ENCODE measurements around the gene RNF130. TPM values are rescaled to one million over a fixed set of nuclear protein-coding genes. Genes with fewer than 3 reads are reported as not detected.
"Not testable (repeated sequence)": the region's sequence is repeated elsewhere in the genome, so short reads cannot be mapped to it uniquely, and the experiment has no call there.

The RNF130 gene
- total and polyA plus RNA-seq, 7 experiments from 2014 or later, result 3.6 to 76.3 (median 21.0) TPM

GRCh38 chr5:179994583-179995323 lies 76.8 kb downstream of the RNF130 start:
- POLR2A ChIA-PET, result no interaction called here
- no peak overlapping the region for H3K27ac Mint-ChIP-seq

DNA sequence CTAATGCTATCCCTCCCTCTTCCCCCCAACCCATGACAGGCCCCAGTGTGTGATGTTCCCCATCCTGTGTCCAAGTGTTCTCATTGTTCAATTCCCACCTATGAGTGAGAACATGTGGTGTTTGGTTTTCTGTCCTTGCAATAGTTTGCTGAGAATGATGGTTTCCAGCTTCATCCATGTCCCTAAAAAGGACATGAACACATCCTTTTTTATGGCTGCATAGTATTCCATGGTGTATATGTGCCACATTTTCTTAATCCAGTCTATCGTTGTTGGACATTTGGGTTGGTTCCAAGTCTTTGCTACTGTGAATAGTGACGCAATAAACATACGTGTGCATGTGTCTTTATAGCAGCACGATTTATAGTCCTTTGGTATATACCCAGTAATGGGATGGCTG lies 78.7 kb downstream of the RNF130 start:
- ATAC-seq; H3K27ac ChIP-seq (ENCODE audit: low read depth, low read length); H3K27ac Mint-ChIP-seq; H3K9me3 ChIP-seq (ENCODE audit: control insufficient read depth in 2 of 3, low read length in 3 of 3); H3K27me3 ChIP-seq (ENCODE audit: control insufficient read depth in 2 of 2, insufficient read depth in 2 of 2, low read length in 2 of 2); DNase-seq; H3K4me3 ChIP-seq (ENCODE audit: low read length); intact Hi-C loops (cut with micrococcal nuclease); H3K4me1 Mint-ChIP-seq; POLR2A ChIA-PET; H3K36me3 ChIP-seq (ENCODE audit: control insufficient read depth in 2 of 3, insufficient read depth in 3 of 3, low read length in 3 of 3); H3K4me3 Mint-ChIP-seq; H3K4me1 ChIP-seq (ENCODE audit: control insufficient read depth in 2 of 2, insufficient read depth in 2 of 2, low read length in 2 of 2); H3K27me3 Mint-ChIP-seq; CTCF ChIA-PET: not testable (repeated sequence)
- Mint-ChIP-seq H3K36me3 (peaks cover 0 to 15% (median 10%) of the 10 kb centered on the region in 5 donors), H3K9me3 (peaks cover 0 to 26% (median 9%) of the 10 kb centered on the region in 11 donors)

More at GRCh38 chr5:179994583-179995323, 76.8 kb downstream of the RNF130 start:
- Mint-ChIP-seq H3K36me3 (peaks cover under 1 to 11% (median 6%) of the 10 kb centered on the region in 5 donors), H3K4me1 (no peaks in the 10 kb centered on the region), H3K4me3 (no peak overlapping the region), H3K27me3 (no peaks in the 10 kb centered on the region), H3K9me3 (peaks cover 0 to 33% (median 11%) of the 10 kb centered on the region in 11 donors)
- no peaks in the 10 kb centered on the region for H3K4me1 ChIP-seq (ENCODE audit: control insufficient read depth in 2 of 2, insufficient read depth in 2 of 2, low read length in 2 of 2)
- H3K36me3 ChIP-seq (ENCODE audit: control insufficient read depth in 2 of 3, insufficient read depth in 3 of 3, low read length in 3 of 3), result no peaks in the 10 kb centered on the region
- H3K27ac ChIP-seq (ENCODE audit: low read depth, low read length), result no peak overlapping the region
- no peak for DNase-seq
- H3K4me3 ChIP-seq (ENCODE audit: low read length), result no peak overlapping the region
- intact Hi-C loops (cut with micrococcal nuclease), result no loop called here
- no peaks in the 10 kb centered on the region for H3K9me3 ChIP-seq (ENCODE audit: control insufficient read depth in 2 of 3, low read length in 3 of 3)
- ATAC-seq, result no peak
- H3K27me3 ChIP-seq (ENCODE audit: control insufficient read depth in 2 of 2, insufficient read depth in 2 of 2, low read length in 2 of 2), result no peaks in the 10 kb centered on the region
- CTCF ChIA-PET, result no interaction called here

GRCh38 chr5:179991106-179991505 lies 80.5 kb downstream of the RNF130 start:
- Mint-ChIP-seq H3K36me3 (peaks cover 0 to 15% (median 7%) of the 10 kb centered on the region in 5 donors), H3K4me3 (no peak overlapping the region), H3K4me1 (no peaks in the 10 kb centered on the region), H3K27me3 (no peaks in the 10 kb centered on the region), H3K9me3 (peaks cover 0 to 19% (median 4%) of the 10 kb centered on the region in 11 donors), H3K27ac (no peak overlapping the region)
- Histone ChIP-seq H3K27ac (ENCODE audit: low read depth, low read length) (no peak overlapping the region), H3K9me3 (ENCODE audit: control insufficient read depth in 2 of 3, low read length in 3 of 3) (no peaks in the 10 kb centered on the region), H3K27me3 (ENCODE audit: control insufficient read depth in 2 of 2, insufficient read depth in 2 of 2, low read length in 2 of 2) (no peaks in the 10 kb centered on the region), H3K4me1 (ENCODE audit: control insufficient read depth in 2 of 2, insufficient read depth in 2 of 2, low read length in 2 of 2) (no peaks in the 10 kb centered on the region), H3K36me3 (ENCODE audit: control insufficient read depth in 2 of 3, insufficient read depth in 3 of 3, low read length in 3 of 3) (no peaks in the 10 kb centered on the region), H3K4me3 (ENCODE audit: low read length) (no peak overlapping the region)
- intact Hi-C loops (cut with micrococcal nuclease), result no loop called here
- ATAC-seq (no peak), DNase-seq (no peak)
- ChIA-PET POLR2A (no interaction called here), CTCF (no interaction called here)

DNA sequence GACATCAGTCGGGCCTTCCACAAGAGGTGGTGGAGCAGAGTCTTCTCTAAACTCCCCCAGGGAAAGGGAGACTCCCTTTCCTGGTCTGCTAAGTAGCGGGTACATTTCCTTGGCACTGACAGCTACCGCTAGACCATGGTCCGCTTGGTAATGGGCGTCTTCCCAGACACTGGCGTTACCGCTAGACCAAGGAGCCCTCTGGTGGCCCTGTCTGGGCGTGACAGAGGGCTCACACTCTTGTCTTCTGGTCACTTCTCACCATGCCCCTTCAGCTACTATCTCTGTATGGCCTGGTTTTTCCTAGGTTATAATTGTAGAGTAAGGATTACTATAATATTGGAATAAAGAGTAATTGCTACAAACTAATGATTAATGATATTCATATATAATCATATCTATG lies 81.0 kb downstream of the RNF130 start:
- CTCF ChIA-PET, H3K27ac Mint-ChIP-seq, POLR2A ChIA-PET: not testable (repeated sequence)

DNA sequence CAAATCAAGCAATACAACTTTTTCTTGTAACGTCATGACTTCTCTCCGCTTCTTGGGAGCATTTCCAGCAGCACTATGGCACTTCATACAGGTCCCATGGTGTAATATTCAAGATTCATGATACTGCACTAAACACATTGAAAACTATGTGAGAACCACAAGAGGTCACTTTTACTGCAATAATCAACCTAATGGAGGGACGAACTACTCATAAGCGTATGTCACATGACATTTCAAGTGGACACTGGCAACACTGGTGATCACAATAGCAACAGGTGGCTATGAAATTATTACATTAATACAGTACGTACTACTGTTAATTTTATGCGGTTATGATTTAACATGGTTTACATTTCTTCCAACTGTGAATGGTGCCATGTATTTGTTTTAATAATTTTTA lies 85.2 kb downstream of the RNF130 start:
- H3K4me1 Mint-ChIP-seq, result no peaks in the 10 kb centered on the region
- no peak overlapping the region for H3K27ac Mint-ChIP-seq
- intact Hi-C loops (cut with micrococcal nuclease), result loop anchor here in 1 of 2 donors (2.0 kb wide), 1 partner anchor 104 kb away; no protein-coding TSS in a partner anchor
- H3K9me3 Mint-ChIP-seq, result peaks cover 0 to 2% (median 0%) of the 10 kb centered on the region in 11 donors
- ChIA-PET CTCF (no interaction called here), POLR2A (interaction anchor here (0.6 kb wide), 1 partner anchor 52 kb away, joined by 3 read pairs; no protein-coding TSS in a partner anchor)
- Histone ChIP-seq H3K36me3 (ENCODE audit: control insufficient read depth in 2 of 3, insufficient read depth in 3 of 3, low read length in 3 of 3) (no peaks in the 10 kb centered on the region), H3K4me1 (ENCODE audit: control insufficient read depth in 2 of 2, insufficient read depth in 2 of 2, low read length in 2 of 2) (no peaks in the 10 kb centered on the region), H3K27me3 (ENCODE audit: control insufficient read depth in 2 of 2, insufficient read depth in 2 of 2, low read length in 2 of 2) (no peaks in the 10 kb centered on the region), H3K9me3 (ENCODE audit: control insufficient read depth in 2 of 3, low read length in 3 of 3) (no peaks in the 10 kb centered on the region), H3K27ac (ENCODE audit: low read depth, low read length) (no peak overlapping the region), H3K4me3 (ENCODE audit: low read length) (no peak overlapping the region)
- no peak overlapping the region for H3K4me3 Mint-ChIP-seq
- ATAC-seq (no peak), DNase-seq (no peak)
- H3K27me3 Mint-ChIP-seq, result peaks cover 0 to 4% (median 0%) of the 10 kb centered on the region in 5 donors
- H3K36me3 Mint-ChIP-seq, result peaks cover 0 to 10% (median 0%) of the 10 kb centered on the region in 5 donors

More for the DNA sequence above, 81.0 kb downstream of the RNF130 start:
- H3K4me3 ChIP-seq (ENCODE audit: low read length); DNase-seq; H3K4me3 Mint-ChIP-seq; H3K27me3 Mint-ChIP-seq; intact Hi-C loops (cut with micrococcal nuclease); H3K4me1 Mint-ChIP-seq; H3K27me3 ChIP-seq (ENCODE audit: control insufficient read depth in 2 of 2, insufficient read depth in 2 of 2, low read length in 2 of 2); H3K4me1 ChIP-seq (ENCODE audit: control insufficient read depth in 2 of 2, insufficient read depth in 2 of 2, low read length in 2 of 2); H3K27ac ChIP-seq (ENCODE audit: low read depth, low read length); ATAC-seq; H3K9me3 ChIP-seq (ENCODE audit: control insufficient read depth in 2 of 3, low read length in 3 of 3); H3K36me3 ChIP-seq (ENCODE audit: control insufficient read depth in 2 of 3, insufficient read depth in 3 of 3, low read length in 3 of 3): not testable (repeated sequence)
- Mint-ChIP-seq H3K36me3 (peaks cover 0 to 12% (median 4%) of the 10 kb centered on the region in 5 donors), H3K9me3 (peaks cover 0 to 15% (median 2%) of the 10 kb centered on the region in 11 donors)

- intact Hi-C loops (cut with micrococcal nuclease), result no loop called here
- Histone ChIP-seq H3K4me3 (ENCODE audit: low read length) (no peak overlapping the region), H3K9me3 (ENCODE audit: control insufficient read depth in 2 of 3, low read length in 3 of 3) (no peaks in the 10 kb centered on the region), H3K36me3 (ENCODE audit: control insufficient read depth in 2 of 3, insufficient read depth in 3 of 3, low read length in 3 of 3) (peaks cover 0 to 7% (median 0%) of the 10 kb centered on the region in 3 experiments), H3K27me3 (ENCODE audit: control insufficient read depth in 2 of 2, insufficient read depth in 2 of 2, low read length in 2 of 2) (no peaks in the 10 kb centered on the region), H3K4me1 (ENCODE audit: control insufficient read depth in 2 of 2, insufficient read depth in 2 of 2, low read length in 2 of 2) (no peaks in the 10 kb centered on the region), H3K27ac (ENCODE audit: low read depth, low read length) (no peak overlapping the region)
- ChIA-PET CTCF (no interaction called here), POLR2A (no interaction called here)
- Mint-ChIP-seq H3K9me3 (no peaks in the 10 kb centered on the region), H3K27me3 (peaks cover 0 to 4% (median 0%) of the 10 kb centered on the region in 5 donors), H3K4me3 (no peak overlapping the region), H3K27ac (no peak overlapping the region), H3K36me3 (peaks cover 0 to 12% (median 7%) of the 10 kb centered on the region in 5 donors), H3K4me1 (no peaks in the 10 kb centered on the region)
- no peak for ATAC-seq
- no peak for DNase-seq
These were observed 89.9 kb downstream of the RNF130 start for GRCh38 chr5:179981636-179982035.

DNA sequence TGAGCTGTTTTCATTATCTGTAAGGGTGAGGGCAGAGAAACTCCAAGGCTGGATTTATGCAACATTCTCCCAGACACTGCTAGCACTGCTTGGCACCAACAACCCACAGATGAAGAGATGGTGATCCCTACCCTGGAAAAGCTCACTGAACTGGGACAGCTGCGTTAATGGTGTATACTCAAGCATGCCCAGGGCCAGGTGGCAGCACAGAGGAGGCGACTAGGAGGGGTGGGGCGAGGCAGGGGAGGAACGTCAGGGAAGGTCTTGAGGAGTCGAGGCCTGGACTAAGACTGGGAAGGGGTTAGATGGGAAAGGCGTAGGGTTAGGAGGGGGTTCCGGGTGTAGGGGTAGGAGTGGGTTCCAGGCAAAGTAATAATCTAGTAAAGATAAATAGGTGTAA lies 90.8 kb downstream of the RNF130 start:
- Histone ChIP-seq H3K4me3 (ENCODE audit: low read length) (no peak overlapping the region), H3K27ac (ENCODE audit: low read depth, low read length) (no peak overlapping the region), H3K4me1 (ENCODE audit: control insufficient read depth in 2 of 2, insufficient read depth in 2 of 2, low read length in 2 of 2) (no peaks in the 10 kb centered on the region), H3K27me3 (ENCODE audit: control insufficient read depth in 2 of 2, insufficient read depth in 2 of 2, low read length in 2 of 2) (no peaks in the 10 kb centered on the region), H3K36me3 (ENCODE audit: control insufficient read depth in 2 of 3, insufficient read depth in 3 of 3, low read length in 3 of 3) (peaks cover 0 to 8% (median 0%) of the 10 kb centered on the region in 3 experiments), H3K9me3 (ENCODE audit: control insufficient read depth in 2 of 3, low read length in 3 of 3) (no peaks in the 10 kb centered on the region)
- ChIA-PET POLR2A (no interaction called here), CTCF (no interaction called here)
- DNase-seq (no peak), ATAC-seq (no peak)
- peaks cover 0 to 15% (median 10%) of the 10 kb centered on the region in 5 donors for H3K36me3 Mint-ChIP-seq
- H3K27me3 Mint-ChIP-seq, result peaks cover 0 to 2% (median 0%) of the 10 kb centered on the region in 5 donors
- no peaks in the 10 kb centered on the region for H3K9me3 Mint-ChIP-seq
- no peak overlapping the region for H3K4me3 Mint-ChIP-seq
- H3K27ac Mint-ChIP-seq, result no peak overlapping the region
- no peaks in the 10 kb centered on the region for H3K4me1 Mint-ChIP-seq
- intact Hi-C loops (cut with micrococcal nuclease), result no loop called here
